ENCODE data around the gene FHOD3.

The FHOD3 gene

DNA sequence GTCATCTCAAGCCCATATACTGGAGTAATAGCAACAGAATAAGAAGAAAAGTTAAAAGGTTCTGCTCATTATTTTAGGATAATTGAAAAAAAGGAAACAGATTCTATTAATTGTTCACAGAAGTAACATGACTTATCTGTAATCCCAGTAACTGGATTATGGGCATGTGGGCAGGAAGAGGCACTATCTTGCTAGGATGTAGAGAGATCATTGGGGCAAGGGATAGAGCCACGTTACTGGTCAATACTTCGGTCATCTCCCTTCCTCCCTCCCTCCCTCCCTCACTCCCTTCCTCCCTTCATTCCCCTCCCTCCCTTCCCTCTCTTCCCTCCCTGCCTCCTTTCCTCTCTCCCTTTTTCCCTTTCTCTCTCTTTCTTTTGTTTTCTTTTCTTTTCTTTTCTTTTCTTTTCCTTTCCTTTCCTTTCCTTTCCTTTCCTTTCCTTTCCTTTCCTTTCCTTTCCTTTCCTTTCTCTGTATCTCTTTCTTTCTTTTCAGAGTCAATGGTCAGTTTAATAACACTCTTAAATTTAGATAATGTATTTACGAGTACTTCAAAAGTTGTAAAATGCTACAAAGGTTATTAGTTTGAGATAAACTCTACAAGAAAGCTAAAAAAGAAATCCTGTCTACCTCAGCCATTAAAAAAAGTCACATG lies 82.8 kb downstream of the FHOD3 start:
- Histone ChIP-seq H3K9me3 (ENCODE audit: control insufficient read depth, insufficient read depth, low read depth, low read length) (no peaks in the 10 kb centered on the region), H3K27ac (ENCODE audit: extremely low read depth, low read depth, low read length) (no peak overlapping the region), H3K4me3 (ENCODE audit: low read depth, low read length) (no peak overlapping the region), H3K4me1 (ENCODE audit: control insufficient read depth, insufficient read depth, low read length) (no peaks in the 10 kb centered on the region), H3K36me3 (ENCODE audit: control insufficient read depth in 2 of 2, insufficient read depth in 1 of 2, low read length in 2 of 2) (no peaks in the 10 kb centered on the region)
- TF ChIP-seq PRDM1 (tag by site-specific recombination; IDR thresholded peaks at IDR 0.05) (peak; percentile 99), ZNF366 (tag by site-specific recombination; conservative IDR thresholded peaks at IDR 0.05) (no peak)
- ChIA-PET CTCF (no interaction called here), POLR2A (no interaction called here)

DNA sequence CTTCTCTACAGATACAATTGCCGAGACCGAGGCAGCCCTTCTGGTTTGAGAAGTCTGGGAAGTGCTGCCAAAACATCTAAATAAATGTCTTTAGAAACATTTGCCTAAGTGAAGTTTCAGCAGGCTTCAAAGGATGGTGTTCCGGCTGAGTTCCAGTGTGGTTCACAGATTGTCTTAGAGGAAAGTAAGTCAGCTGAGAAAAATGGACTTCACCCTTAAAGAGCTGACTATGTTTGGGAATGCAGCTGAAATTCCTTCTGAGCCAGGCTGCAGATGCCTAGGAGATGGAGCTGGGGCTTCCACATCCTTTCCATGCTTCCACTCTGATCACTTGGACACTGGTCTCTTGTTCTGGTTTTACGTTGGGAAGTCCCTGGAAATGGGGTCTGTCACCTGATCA lies 83.6 kb downstream of the FHOD3 start:
- Histone ChIP-seq H3K4me3 (ENCODE audit: low read depth, low read length) (no peak overlapping the region), H3K36me3 (ENCODE audit: control insufficient read depth in 2 of 2, insufficient read depth in 1 of 2, low read length in 2 of 2) (no peaks in the 10 kb centered on the region), H3K9me3 (ENCODE audit: control insufficient read depth, insufficient read depth, low read depth, low read length) (no peaks in the 10 kb centered on the region), H3K27ac (ENCODE audit: extremely low read depth, low read depth, low read length) (no peak overlapping the region), H3K4me1 (ENCODE audit: control insufficient read depth, insufficient read depth, low read length) (no peaks in the 10 kb centered on the region)
- CTCF ChIA-PET: no interaction called here
- POLR2A ChIA-PET: no interaction called here
- TF ChIP-seq, protein P1, sequence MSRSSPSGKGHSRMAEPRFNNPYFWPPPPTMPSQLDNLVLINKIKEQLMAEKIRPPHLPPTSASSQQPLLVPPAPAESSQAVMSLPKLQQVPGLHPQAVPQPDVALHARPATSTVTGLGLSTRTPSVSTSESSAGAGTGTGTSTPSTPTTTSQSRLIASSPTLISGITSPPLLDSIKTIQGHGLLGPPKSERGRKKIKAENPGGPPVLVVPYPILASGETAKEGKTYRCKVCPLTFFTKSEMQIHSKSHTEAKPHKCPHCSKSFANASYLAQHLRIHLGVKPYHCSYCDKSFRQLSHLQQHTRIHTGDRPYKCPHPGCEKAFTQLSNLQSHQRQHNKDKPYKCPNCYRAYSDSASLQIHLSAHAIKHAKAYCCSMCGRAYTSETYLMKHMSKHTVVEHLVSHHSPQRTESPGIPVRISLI (tag by site-specific recombination; IDR thresholded peaks at IDR 0.05): no peak
- TF ChIP-seq, protein P2, sequence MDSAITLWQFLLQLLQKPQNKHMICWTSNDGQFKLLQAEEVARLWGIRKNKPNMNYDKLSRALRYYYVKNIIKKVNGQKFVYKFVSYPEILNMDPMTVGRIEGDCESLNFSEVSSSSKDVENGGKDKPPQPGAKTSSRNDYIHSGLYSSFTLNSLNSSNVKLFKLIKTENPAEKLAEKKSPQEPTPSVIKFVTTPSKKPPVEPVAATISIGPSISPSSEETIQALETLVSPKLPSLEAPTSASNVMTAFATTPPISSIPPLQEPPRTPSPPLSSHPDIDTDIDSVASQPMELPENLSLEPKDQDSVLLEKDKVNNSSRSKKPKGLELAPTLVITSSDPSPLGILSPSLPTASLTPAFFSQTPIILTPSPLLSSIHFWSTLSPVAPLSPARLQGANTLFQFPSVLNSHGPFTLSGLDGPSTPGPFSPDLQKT (IDR thresholded peaks at IDR 0.05; ENCODE audit: borderline replicate concordance, low read depth, low read length): no peak
- TF ChIP-seq, protein P3, sequence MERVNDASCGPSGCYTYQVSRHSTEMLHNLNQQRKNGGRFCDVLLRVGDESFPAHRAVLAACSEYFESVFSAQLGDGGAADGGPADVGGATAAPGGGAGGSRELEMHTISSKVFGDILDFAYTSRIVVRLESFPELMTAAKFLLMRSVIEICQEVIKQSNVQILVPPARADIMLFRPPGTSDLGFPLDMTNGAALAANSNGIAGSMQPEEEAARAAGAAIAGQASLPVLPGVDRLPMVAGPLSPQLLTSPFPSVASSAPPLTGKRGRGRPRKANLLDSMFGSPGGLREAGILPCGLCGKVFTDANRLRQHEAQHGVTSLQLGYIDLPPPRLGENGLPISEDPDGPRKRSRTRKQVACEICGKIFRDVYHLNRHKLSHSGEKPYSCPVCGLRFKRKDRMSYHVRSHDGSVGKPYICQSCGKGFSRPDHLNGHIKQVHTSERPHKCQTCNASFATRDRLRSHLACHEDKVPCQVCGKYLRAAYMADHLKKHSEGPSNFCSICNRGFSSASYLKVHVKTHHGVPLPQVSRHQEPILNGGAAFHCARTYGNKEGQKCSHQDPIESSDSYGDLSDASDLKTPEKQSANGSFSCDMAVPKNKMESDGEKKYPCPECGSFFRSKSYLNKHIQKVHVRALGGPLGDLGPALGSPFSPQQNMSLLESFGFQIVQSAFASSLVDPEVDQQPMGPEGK (tag by site-specific recombination; IDR thresholded peaks at IDR 0.05): no peak
- TF ChIP-seq, protein P4, sequence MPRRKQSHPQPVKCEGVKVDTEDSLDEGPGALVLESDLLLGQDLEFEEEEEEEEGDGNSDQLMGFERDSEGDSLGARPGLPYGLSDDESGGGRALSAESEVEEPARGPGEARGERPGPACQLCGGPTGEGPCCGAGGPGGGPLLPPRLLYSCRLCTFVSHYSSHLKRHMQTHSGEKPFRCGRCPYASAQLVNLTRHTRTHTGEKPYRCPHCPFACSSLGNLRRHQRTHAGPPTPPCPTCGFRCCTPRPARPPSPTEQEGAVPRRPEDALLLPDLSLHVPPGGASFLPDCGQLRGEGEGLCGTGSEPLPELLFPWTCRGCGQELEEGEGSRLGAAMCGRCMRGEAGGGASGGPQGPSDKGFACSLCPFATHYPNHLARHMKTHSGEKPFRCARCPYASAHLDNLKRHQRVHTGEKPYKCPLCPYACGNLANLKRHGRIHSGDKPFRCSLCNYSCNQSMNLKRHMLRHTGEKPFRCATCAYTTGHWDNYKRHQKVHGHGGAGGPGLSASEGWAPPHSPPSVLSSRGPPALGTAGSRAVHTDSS (tag by site-specific recombination; IDR thresholded peaks at IDR 0.05): no peak
- TF ChIP-seq KLF9 (tag by site-specific recombination; IDR thresholded peaks at IDR 0.05; ENCODE audit: low read depth): no peak
- TF ChIP-seq ZNF473 (tag by site-specific recombination; IDR thresholded peaks at IDR 0.05): no peak
- TF ChIP-seq, protein P5, sequence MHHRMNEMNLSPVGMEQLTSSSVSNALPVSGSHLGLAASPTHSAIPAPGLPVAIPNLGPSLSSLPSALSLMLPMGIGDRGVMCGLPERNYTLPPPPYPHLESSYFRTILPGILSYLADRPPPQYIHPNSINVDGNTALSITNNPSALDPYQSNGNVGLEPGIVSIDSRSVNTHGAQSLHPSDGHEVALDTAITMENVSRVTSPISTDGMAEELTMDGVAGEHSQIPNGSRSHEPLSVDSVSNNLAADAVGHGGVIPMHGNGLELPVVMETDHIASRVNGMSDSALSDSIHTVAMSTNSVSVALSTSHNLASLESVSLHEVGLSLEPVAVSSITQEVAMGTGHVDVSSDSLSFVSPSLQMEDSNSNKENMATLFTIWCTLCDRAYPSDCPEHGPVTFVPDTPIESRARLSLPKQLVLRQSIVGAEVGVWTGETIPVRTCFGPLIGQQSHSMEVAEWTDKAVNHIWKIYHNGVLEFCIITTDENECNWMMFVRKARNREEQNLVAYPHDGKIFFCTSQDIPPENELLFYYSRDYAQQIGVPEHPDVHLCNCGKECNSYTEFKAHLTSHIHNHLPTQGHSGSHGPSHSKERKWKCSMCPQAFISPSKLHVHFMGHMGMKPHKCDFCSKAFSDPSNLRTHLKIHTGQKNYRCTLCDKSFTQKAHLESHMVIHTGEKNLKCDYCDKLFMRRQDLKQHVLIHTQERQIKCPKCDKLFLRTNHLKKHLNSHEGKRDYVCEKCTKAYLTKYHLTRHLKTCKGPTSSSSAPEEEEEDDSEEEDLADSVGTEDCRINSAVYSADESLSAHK (tag by site-specific recombination; IDR thresholded peaks at IDR 0.05): no peak
- TF ChIP-seq ZNF571 (tag by site-specific recombination; IDR thresholded peaks at IDR 0.05): no peak
- TF ChIP-seq ZNF791 (tag by site-specific recombination; IDR thresholded peaks at IDR 0.05): no peak
- TF ChIP-seq, protein P6, sequence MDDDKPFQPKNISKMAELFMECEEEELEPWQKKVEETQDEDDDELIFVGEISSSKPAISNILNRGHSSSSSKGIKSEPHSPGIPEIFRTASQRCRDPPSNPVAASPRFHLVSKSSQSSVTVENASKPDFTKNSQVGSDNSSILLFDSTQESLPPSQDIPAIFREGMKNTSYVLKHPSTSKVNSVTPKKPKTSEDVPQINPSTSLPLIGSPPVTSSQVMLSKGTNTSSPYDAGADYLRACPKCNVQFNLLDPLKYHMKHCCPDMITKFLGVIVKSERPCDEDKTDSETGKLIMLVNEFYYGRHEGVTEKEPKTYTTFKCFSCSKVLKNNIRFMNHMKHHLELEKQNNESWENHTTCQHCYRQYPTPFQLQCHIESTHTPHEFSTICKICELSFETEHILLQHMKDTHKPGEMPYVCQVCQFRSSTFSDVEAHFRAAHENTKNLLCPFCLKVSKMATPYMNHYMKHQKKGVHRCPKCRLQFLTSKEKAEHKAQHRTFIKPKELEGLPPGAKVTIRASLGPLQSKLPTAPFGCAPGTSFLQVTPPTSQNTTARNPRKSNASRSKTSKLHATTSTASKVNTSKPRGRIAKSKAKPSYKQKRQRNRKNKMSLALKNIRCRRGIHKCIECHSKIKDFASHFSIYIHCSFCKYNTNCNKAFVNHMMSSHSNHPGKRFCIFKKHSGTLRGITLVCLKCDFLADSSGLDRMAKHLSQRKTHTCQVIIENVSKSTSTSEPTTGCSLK (tag by site-specific recombination; IDR thresholded peaks at IDR 0.05): no peak
- no peak for TF ChIP-seq ZBTB21 (tag by site-specific recombination; IDR thresholded peaks at IDR 0.05)
- TF ChIP-seq GLIS2 (tag by site-specific recombination; IDR thresholded peaks at IDR 0.05): no peak
- TF ChIP-seq PRDM1 (tag by site-specific recombination; IDR thresholded peaks at IDR 0.05): no peak
- no peak for TF ChIP-seq ZNF37A (tag by site-specific recombination; IDR thresholded peaks at IDR 0.05)
- no peak for TF ChIP-seq ZFP69B (tag by site-specific recombination; IDR thresholded peaks at IDR 0.05)
- TF ChIP-seq ZNF157 (tag by site-specific recombination; IDR thresholded peaks at IDR 0.05): no peak
- TF ChIP-seq ZNF174 (tag by site-specific recombination; IDR thresholded peaks at IDR 0.05): no peak
- TF ChIP-seq, protein P7, sequence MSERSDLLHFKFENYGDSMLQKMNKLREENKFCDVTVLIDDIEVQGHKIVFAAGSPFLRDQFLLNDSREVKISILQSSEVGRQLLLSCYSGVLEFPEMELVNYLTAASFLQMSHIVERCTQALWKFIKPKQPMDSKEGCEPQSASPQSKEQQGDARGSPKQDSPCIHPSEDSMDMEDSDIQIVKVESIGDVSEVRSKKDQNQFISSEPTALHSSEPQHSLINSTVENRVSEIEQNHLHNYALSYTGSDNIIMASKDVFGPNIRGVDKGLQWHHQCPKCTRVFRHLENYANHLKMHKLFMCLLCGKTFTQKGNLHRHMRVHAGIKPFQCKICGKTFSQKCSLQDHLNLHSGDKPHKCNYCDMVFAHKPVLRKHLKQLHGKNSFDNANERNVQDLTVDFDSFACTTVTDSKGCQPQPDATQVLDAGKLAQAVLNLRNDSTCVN (tag by site-specific recombination; optimal IDR thresholded peaks at IDR 0.05): no peak
- no peak for TF ChIP-seq ZBTB7A (tag by site-specific recombination; IDR thresholded peaks at IDR 0.05; ENCODE audit: low read depth)
